ENCODE data around the gene CHRND.
"Not testable (repeated sequence)": the region's sequence is repeated elsewhere in the genome, so short reads cannot be mapped to it uniquely, and the experiment has no call there.

Gene CHRND

DNA sequence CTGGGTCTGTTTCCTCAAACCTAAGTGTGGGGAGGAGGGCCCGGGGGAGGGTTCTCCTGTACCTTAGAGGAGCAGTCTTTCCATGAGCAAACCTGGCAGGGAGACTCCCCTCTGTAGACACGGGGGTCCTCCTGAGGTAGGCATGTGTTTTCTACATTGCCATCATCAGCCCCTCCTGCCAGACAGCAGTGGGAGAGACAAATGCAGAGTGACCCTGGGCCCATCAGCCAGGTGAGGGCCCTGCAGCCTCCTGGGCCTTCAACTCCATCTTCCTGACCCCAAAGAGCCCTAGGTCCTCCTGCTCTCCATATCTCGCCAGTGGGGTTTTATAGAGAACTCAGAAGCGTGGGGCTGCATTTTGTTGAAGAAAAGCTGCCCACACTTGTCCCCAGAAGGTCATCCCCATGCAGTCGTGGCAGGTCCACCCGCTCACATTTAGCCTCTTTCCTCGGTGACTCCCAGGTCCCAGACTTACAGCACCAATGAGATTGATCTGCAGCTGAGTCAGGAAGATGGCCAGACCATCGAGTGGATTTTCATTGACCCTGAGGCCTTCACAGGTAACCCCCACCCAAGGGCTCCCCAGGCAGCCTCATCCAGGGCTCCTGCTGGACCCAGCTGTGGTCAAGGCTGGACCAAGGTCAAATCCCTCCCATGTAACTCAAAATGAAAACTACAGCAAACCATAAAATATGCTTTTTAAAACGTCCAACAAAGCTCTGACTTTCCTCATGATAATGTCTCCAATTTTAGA, 16.2 kb downstream of the CHRND start:
- no peak for DNase-seq (ENCODE audit: low read depth, low spot score)

DNA sequence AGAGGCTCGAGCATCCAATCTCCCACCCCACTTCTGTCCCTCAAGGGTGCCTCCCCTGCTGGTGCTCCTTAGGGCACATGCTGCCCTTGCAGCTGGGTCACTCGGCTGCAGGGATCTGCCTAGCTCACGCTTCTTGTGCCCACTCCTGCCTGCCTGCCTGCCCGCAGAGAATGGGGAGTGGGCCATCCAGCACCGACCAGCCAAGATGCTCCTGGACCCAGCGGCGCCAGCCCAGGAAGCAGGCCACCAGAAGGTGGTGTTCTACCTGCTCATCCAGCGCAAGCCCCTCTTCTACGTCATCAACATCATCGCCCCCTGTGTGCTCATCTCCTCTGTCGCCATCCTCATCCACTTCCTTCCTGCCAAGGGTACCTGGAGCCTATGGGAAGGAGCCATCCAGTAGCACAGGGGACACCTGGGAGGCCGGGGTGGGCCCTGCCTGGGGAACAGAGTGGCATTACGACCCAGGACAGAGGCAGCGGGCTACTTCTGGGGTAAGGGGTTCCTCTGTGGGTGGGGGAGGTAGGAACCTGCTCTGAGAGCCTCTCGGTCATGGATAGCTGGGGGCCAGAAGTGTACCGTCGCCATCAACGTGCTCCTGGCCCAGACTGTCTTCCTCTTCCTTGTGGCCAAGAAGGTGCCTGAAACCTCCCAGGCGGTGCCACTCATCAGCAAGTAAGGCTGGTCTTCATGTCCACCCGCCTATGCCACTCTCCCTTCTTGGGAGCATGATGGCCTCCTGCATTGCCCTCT, 16.9 kb downstream of the CHRND start:
- no peak for DNase-seq (ENCODE audit: low read depth, low spot score)

DNA sequence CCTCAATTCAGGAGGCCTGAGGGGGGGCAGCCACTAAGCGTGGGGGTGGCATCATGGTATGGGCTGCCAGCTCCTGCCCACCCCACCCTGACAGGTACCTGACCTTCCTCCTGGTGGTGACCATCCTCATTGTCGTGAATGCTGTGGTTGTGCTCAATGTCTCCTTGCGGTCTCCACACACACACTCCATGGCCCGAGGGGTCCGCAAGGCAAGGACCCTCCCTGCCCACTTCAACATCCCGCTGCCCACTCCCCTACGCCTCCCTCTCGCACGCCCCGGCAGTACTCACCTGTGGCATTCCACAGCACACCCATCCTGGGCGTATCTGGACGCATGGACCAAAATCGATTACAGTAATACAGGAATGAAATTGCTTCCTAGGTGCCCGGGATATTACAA, 17.5 kb downstream of the CHRND start:
- no peak for DNase-seq (ENCODE audit: low read depth, low spot score)

GRCh38 chr2:232543928-232544631, 18.1 kb downstream of the CHRND start:
- no peak for DNase-seq (ENCODE audit: low read depth, low spot score)

DNA sequence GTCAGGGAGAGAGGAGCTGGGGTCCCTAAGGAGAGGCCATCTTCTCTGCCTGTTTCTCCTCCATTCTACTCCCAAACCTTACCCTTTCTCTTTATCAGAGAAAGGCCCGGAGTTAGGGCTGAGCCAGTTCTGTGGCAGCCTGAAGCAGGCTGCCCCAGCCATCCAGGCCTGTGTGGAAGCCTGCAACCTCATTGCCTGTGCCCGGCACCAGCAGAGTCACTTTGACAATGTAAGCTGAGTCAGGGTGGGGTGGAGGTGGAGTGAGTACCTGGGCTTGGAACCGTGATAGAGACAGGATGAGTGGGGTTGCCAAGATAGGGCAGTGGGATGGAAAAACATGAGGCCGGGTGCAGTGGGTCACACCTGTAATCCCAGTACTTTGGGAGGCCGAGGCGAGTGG, 18.7 kb downstream of the CHRND start:
- no peak for DNase-seq (ENCODE audit: low read depth, low spot score)

GRCh38 chr2:232545511-232546375, 19.8 kb downstream of the CHRND start:
- DNase-seq (ENCODE audit: low read depth, low spot score), result no peak

DNA sequence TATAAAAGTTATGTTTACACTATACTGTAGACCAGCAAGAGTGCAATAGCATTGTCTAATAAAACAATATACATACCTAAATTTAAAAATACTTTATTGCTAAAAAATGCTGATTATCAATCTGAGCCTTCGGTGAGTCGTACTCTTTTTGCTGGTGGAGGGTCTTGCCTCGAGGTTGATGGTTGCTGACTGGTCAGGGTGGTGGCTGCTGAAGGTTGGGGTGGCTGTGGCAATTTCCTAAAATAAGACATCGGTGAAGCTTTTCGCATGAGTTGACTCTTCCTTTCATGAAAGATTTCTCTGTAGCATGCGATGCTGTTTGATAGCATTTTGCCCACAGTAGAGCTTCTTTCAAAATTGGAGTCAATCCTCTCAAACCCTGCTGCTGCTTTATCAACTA, 22.0 kb downstream of the CHRND start:
- DNase-seq (ENCODE audit: low read depth, low spot score), result no peak

- DNase-seq (ENCODE audit: low read depth, low spot score), result no peak
These were observed 23.8 kb downstream of the CHRND start for GRCh38 chr2:232549655-232550353.

- DNase-seq (ENCODE audit: low read depth, low spot score), result peak; percentile 98
These were observed 24.6 kb downstream of the CHRND start, which contains the start of the genes EIF4E2 and TIGD1 for GRCh38 chr2:232550354-232551249. Gene EIF4E2 (plus strand): TSS chr2:232550689. CDS start chr2:232550725, 36 bp downstream. Gene TIGD1 (minus strand): TSS chr2:232550557. CDS start chr2:232549882, 675 bp downstream.

- DNase-seq (ENCODE audit: low read depth, low spot score), result no peak
These were observed 25.3 kb downstream of the CHRND start for GRCh38 chr2:232551250-232551638.

DNA sequence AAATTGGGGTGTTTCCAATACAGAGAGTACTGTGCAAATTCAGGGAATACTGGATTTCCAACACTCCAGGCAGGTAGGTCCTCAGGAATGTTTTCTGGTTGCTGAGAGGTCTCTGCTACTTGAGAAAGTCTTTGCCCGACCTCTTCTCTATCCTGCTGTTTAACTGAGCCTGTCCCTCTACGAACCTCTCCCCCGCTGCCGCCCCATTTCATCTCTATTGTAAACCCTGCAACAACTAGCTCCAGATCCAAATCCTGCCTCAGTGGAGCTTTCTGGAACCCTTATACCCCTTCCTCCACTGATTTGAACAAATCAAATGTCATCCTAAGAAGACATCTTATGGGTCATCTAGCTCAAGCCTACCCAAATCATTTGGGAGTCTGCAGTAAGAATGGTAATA, 25.8 kb downstream of the CHRND start:
- no peak for DNase-seq (ENCODE audit: low read depth, low spot score)

DNA sequence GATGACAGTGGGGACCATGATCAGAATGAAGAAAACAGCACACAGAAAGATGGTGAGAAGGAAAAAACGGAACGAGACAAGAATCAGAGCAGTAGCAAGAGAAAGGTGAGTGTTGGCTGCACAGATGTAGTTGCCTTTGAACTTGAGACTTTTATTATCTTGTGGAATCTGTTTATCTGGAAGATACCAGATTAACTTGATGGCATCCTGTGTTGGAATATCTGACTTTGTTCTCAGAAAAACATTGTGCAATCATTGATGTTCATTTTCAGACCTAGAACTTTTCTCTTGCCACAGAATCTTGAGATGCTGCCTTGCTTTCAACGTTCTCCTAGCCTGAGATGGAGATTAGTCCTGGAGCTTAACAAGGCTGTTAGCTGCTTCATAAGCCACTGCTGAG, 30.5 kb downstream of the CHRND start:
- no peak for DNase-seq (ENCODE audit: low read depth, low spot score)

GRCh38 chr2:232562515-232563151, 36.7 kb downstream of the CHRND start:
- DNase-seq (ENCODE audit: low read depth, low spot score), result no peak

DNA sequence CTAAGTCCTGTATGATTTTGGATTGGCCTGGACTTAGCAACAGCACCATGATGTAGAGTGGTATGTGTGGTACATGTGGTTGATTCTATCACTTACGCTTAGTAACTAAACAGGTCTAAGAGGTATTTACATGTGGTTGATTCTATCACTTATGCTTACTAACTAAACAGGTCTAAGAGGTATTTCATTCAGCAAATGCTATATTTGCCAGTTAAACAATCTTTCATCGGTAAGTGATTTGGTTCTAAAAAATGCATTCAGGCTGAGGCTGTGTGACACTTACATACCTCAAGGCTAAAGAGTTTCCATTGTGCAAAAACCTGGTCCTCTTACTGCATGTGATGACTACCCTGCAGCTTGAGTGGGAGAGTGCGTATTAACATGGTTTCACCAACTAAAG, 37.6 kb downstream of the CHRND start:
- peak; percentile 53 for DNase-seq (ENCODE audit: low read depth, low spot score)

DNA sequence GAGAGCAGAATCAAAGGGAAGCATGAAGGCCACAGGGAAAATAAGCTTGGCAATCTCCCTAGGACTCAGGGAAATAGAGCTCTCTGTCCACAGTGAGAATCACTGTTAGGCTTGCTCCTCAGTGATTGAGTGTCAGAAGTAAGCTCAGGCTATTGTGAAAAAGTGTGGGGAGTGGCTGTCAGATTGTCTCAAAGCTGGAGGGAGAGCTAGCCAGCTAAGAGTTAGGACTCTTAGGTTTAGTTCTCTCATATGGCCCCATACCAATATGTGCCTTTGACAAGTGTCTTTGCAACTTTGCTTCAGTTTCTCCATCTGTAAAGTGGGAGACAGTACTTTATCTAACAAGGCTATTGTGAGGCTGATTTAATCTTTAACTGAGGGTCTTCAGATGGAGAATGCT, 41.8 kb downstream of the CHRND start:
- DNase-seq (ENCODE audit: low read depth, low spot score), result no peak

DNA sequence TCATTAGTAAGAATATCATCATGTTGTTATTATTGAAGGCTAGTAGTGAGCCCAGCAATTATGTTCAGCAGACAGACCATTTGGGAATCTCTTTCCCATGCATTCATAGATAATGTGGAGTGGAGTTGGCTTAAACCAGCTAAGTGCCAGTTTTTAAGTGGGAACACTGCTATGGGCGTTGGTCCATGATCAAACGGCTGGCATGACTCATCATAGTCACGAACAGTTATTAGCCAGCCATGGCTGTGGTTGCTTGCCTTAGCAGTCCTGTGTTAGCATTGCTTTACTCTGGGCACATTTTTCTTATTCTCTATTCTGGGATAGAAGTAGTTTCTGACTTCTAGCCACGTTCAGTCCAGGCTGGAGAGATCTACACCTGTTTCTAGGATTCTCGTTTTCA, 42.2 kb downstream of the CHRND start:
- peak; percentile 92 for DNase-seq (ENCODE audit: low read depth, low spot score)

DNA sequence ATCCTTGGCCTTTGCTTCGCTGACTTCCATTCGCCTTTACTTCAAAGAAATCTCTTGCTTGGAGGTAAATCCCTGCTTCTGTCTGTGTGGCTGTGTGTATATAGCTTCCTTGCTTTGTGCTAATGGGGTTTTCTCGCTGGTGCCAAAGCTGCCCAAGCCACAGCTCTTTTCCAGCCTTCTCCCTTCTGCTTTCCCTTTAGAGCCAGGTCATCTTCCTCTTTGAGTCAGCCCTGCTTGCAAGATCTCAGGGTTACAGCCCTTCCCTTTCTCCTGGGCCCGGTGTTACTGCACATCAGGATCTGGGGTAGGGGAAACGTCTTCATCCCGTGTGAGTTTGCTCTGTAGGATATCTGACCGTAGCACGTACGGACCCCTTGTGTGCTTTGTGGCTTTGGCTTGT, 43.6 kb downstream of the CHRND start:
- DNase-seq (ENCODE audit: low read depth, low spot score), result no peak

DNA sequence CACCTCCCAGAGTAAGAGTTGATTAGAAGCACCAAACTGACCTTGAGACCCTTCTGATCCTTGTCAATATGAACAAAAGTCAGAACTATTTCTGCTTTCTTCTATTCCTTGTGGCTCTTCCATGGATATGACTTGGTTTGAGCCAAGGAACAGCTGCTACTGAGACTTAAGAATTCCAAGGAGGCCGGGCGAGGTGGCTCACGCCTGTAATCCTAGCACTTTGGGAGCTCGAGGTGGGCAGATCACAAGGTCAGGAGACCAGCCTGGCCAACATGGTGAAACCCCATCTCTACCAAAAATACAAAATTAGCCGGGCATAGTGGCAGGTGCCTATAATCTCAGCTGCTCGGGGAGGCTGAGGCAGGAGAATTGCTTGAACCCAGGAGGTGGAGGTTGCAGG, 44.5 kb downstream of the CHRND start:
- DNase-seq (ENCODE audit: low read depth, low spot score), result not testable (repeated sequence)

DNA sequence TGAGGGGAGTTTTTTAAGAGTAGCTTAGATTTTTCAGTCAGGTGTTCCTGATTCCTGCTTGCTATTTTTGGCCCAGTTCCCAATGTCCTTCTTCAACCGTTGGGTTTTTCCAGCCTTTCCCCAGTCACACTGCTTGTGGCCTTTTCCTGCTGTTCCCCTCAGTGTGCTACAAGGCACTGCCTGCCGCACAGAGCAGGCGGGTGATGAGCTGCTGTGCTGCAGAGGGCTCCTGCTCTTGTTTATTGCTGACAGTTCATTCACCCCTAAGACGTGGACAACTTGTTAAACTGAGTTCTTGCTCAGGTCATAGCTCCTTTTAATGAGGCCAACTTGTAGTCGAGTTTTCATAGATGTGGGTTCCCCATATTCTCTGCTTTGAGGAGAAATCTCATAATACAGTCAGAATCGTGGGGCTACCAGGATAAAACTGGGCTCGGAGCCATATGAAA, 45.1 kb downstream of the CHRND start:
- peak; percentile 51 for DNase-seq (ENCODE audit: low read depth, low spot score)

Data from astrocyte of the hippocampus (primary cell).